Muscle of back (tissue), 11 donors: ENCODE results near the gene HIGD1C. TPM values are rescaled to one million over a fixed set of nuclear protein-coding genes. Genes with fewer than 3 reads are reported as not detected.
"Not testable (repeated sequence)": the region's sequence is repeated elsewhere in the genome, so short reads cannot be mapped to it uniquely, and the experiment has no call there.

Source experiments
- DNase-seq, 3 donors: peaks; one replicate each; pipeline versions ENCODE4 v3.0.0 to v3.0.0-alpha.2; 2013
- polyA plus RNA-seq, 10 donors: library from polyadenylated mRNA; unstranded; fragments of 120-200 nt; gene quantifications; one replicate each; pipeline ENCODE4 v1.2.1, GENCODE V29; 2013; ENCODE audit not compliant: insufficient read length in 10 of 10

Gene HIGD1C
- polyA plus RNA-seq, 10 donors: 0.51 to 0.89 (median 0.83) TPM; not detected in 7

- DNase-seq: no peak
Observed at GRCh38 chr12:50984586-50985298, 32.4 kb downstream of the HIGD1C start.

GRCh38 chr12:50985322-50985721 lies 33.0 kb downstream of the HIGD1C start:
- peak; percentile 72 to 83 (median 73) for DNase-seq

GRCh38 chr12:50986966-50987737 lies 34.8 kb downstream of the HIGD1C start:
- peak; percentile 64 to 83 (median 64) for DNase-seq

GRCh38 chr12:50988051-50988450 lies 35.7 kb downstream of the HIGD1C start:
- no peak for DNase-seq

GRCh38 chr12:50988871-50989270 lies 36.5 kb downstream of the HIGD1C start:
- DNase-seq: no peak

- DNase-seq: no peak
Observed at GRCh38 chr12:50990147-50990727, 37.9 kb downstream of the HIGD1C start.

GRCh38 chr12:50990791-50991190 lies 38.4 kb downstream of the HIGD1C start:
- DNase-seq: no peak

- peak in 1 of 3 donors; percentile 32 for DNase-seq
Observed at GRCh38 chr12:50991291-50991690, 38.9 kb downstream of the HIGD1C start.

- DNase-seq: no peak
Observed at GRCh38 chr12:50992819-50993218, 40.5 kb downstream of the HIGD1C start.

- no peak for DNase-seq
Observed at GRCh38 chr12:50999093-50999492, 46.7 kb downstream of the HIGD1C start.

- peak in 1 of 3 donors; percentile 59 for DNase-seq
Observed at GRCh38 chr12:51000245-51000644, 47.9 kb downstream of the HIGD1C start.

- DNase-seq: no peak
Observed at GRCh38 chr12:51001799-51002198, 49.5 kb downstream of the HIGD1C start.

- no peak for DNase-seq
Observed at GRCh38 chr12:51004504-51004903, 52.2 kb downstream of the HIGD1C start.

GRCh38 chr12:51005030-51005429 lies 52.7 kb downstream of the HIGD1C start:
- no peak for DNase-seq

- DNase-seq: no peak
Observed at GRCh38 chr12:51005671-51006070, 53.3 kb downstream of the HIGD1C start.

- no peak for DNase-seq
Observed at GRCh38 chr12:51008329-51009055, 56.1 kb downstream of the HIGD1C start.

GRCh38 chr12:51009056-51009440 lies 56.7 kb downstream of the HIGD1C start:
- DNase-seq: peak in 1 of 3 donors; percentile 41

- no peak for DNase-seq
Observed at GRCh38 chr12:51011955-51012354, 59.6 kb downstream of the HIGD1C start.

- DNase-seq: no peak
Observed at GRCh38 chr12:51012570-51013236, 60.4 kb downstream of the HIGD1C start.

- no peak for DNase-seq
Observed at GRCh38 chr12:51013441-51013840, 61.1 kb downstream of the HIGD1C start.

GRCh38 chr12:51014467-51014866 lies 62.1 kb downstream of the HIGD1C start:
- not testable (repeated sequence) for DNase-seq

- DNase-seq: no peak
Observed at GRCh38 chr12:51017452-51017851, 65.1 kb downstream of the HIGD1C start.
